GM12873 (cell line): Measurements from ENCODE around the gene ADRA2B.

ENCODE experiments used
- TF ChIP-seq, protein P1 (sequence below): IDR thresholded peaks from 2 replicates; pipeline ENCODE4 v1.5.1; 2012; ENCODE audit warnings: low read depth, mild to moderate bottlenecking, moderate library complexity, low read length, control low read depth; ENCODE audit not compliant: insufficient read depth; ENCODE audit errors: missing control alignments

The ADRA2B gene

DNA sequence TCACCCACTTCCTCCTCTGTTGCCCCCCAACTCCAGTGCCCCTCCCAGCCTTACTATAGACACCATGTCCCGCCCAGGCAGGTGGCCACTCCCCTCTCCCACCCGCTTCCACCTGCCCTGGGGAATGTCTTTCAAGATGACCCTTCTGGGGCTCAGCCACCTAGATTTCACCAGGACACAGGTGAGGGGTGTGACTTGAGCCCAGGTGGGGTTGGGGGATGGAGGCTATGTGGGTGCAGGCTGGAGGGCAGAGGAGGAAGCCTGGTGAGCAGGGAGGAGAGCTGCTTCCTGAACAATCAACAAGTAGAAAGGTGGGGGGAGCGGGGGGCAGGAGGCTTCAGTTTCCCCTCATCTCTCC, 8.7 kb downstream of the ADRA2B start:
- TF ChIP-seq, protein P1, sequence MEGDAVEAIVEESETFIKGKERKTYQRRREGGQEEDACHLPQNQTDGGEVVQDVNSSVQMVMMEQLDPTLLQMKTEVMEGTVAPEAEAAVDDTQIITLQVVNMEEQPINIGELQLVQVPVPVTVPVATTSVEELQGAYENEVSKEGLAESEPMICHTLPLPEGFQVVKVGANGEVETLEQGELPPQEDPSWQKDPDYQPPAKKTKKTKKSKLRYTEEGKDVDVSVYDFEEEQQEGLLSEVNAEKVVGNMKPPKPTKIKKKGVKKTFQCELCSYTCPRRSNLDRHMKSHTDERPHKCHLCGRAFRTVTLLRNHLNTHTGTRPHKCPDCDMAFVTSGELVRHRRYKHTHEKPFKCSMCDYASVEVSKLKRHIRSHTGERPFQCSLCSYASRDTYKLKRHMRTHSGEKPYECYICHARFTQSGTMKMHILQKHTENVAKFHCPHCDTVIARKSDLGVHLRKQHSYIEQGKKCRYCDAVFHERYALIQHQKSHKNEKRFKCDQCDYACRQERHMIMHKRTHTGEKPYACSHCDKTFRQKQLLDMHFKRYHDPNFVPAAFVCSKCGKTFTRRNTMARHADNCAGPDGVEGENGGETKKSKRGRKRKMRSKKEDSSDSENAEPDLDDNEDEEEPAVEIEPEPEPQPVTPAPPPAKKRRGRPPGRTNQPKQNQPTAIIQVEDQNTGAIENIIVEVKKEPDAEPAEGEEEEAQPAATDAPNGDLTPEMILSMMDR: no peak

DNA sequence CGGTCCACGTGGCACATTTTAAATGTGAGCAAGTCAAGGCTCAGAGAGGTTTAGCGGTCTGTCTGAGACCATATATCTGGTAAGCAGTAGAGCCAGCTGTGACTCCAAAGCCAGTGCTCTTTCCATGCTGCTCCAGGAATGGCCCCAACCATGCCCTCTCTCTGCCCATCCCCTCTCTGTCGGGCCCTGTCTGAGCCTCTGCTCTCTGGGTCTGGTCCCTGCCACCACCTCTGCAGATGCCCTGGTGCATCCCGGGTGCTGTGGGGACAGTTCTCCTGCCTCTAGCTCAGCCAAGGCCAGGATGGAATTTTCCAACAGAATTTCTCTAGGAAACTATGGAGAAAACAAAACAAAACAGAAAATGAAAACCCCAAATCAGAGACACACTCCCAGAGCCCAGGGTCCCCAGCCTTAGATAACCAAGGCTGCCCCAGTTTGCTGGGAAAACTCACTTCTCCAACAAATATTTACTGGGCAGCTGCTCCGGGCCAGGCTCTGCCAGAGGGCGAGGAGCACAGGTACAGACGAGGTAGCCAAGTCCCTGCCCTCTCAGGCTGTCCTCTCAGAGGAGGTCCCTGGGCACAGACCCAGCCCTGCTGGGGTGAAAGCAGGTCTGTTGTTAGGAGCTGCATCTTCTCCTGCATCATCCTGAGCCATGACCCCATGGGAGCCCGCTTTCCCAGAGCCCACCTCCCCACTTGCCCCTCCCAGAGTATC, 9.2 kb downstream of the ADRA2B start:
- TF ChIP-seq, protein P1: no peak

DNA sequence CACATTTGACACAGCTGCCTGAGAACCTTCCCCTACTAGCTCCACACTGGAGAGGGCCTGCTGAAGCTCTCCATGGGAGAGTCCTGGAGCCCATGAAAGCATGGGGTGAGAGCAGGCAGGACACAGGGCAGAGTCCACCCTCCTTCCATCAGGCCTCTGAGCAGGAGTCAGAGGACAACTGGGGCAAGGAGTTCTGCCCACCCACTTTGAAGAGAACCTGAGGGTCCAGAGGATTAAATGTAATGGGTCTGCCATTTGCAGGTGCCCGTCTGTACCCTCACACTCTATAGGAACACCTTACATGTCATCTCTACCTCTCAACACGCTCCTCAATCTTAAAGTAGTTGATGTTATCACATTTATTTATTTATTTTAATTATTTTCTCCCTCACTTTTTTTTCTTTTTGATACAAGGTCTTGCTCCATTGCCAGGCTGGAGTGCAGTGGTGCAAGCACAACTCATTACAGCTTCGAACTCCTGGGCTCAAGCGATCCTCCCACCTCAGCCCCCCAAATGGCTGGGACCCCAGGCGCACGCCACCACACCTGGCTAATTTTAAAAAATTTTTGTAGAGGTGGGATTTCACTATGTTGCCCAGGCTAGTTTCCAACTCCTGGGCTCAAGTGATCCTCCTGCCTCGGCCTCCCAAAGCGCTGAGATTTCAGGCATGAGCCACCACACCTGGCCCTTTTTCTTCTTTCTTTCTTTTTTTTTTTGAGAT, 10.2 kb downstream of the ADRA2B start:
- TF ChIP-seq, protein P1: no peak

DNA sequence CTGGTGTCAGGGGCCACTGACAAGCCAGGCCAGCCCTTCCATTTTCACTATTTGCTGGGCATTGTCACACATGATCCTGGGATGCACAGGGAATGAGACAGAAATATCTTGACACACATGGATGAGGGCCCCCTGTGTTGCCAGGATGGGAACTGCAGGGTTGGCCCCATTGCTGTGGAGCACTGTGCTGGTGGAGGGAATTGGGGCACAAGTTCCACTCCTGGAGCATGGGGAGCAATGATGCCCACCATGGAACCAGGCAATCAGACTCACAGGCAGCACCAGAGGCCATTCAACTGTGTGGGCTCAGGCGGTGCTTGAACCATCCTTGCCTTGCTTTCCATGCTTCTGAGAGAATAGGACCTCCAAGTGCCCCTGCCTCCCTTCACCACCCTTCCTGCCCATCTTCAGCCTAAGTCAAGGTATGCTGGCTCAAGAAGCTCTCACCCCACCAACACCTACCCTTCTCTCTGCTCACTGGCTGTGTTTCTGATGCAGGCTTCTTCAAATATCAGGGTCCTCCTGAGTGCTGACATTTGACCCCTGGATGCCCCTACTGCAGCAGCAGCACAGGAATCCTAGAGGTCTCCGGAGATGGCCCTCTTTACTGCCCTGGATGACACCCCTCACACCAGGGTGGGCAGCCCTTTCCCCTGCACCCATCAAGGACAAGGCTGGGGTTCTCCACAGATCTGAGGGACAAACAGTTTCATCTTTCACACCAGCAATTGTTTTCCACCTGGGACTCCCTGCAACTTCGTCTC, 11.0 kb downstream of the ADRA2B start:
- TF ChIP-seq, protein P1: no peak

DNA sequence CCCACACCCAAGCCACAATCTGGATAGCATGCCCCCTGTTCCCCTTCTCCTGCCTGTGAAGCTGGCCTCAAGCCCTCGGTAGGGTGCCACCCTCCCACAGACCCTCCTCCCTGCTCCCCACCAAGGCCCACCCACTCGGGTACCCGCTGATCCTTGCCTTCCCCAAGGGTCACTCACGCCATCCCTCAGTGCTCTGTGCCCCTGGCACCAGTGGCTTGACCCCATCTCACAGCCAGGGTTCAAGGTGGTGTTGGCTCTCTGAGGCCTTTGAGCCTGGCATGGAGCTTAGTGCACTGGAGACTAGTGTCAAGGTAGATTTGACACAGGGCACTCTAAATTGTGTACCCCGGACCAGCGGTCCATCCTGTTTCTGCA, 11.9 kb downstream of the ADRA2B start:
- TF ChIP-seq, protein P1: no peak

DNA sequence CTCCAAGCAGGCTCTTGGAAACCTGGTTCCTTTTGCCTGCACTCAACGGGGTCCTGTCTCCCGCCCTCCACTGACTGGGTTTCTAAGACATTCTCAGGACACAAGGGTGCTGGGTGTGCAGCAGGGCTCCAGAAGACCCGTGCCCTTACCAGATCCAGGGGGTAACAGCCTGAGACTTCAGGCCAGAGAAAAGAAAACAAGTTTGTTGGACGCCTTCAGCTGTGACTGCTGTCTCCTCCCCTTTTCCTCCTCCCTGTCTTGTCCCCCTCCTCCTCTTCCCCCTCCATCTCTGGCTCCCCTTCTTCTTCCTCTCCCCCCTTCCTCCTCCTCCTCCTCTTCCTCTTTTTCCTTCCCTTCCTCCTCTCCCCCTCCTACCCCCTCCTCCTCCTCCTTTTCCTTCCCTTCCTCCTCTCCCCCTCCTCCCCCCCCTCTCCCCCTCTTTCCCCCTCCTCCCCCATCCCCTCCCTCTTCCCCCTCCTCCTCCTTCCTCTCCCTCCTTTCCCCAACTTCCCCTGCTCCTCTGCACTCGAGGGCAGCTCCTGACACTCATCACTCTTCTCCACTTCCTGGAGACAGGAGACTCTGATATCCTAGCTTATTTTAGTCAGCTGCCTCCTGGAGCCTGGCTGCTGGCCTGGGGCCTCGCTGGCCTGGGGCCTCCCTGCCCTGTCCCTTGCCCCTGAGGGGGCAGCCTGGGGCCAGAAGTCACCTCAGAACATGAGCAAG, 12.4 kb downstream of the ADRA2B start:
- TF ChIP-seq, protein P1: no peak
